Measurements from ENCODE around the gene SPP2. TPM values are rescaled to one million over a fixed set of nuclear protein-coding genes. Genes with fewer than 3 reads are reported as not detected.

Gene SPP2
- total and polyA plus RNA-seq, 2 donors (not counting 1 experiment from before 2014, with no cell fraction given): not detected

DNA sequence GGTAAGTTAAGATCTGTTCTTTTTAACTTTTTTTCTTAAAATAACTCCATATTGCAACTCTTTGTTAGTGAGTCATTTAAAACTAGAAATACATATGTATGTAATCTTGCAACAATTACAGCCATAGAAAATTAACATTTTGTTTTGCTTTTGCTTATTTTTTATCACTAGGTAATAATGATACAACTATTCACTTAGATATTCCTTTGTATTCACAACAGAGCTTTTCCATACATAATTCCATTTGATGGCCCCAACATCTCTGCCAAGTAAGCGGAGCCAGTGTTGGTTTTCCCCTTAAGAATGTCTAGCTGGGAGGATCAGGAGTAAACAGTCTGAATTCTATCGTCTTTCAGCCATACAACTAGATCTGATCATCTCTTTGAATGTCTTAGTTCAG lies 16.1 kb downstream of the SPP2 start:
- Histone ChIP-seq H4K20me1 (ENCODE audit: control insufficient read depth, extremely low read depth, insufficient read depth, low read length) (no peaks in the 10 kb centered on the region), H3K9me3 (ENCODE audit: control insufficient read depth, insufficient read depth, low read depth, low read length) (no peaks in the 10 kb centered on the region), H3K4me2 (ENCODE audit: extremely low read depth, insufficient read depth, low read length) (no peak overlapping the region), H3K27ac (ENCODE audit: insufficient read depth, low read length) (no peak overlapping the region), H3K27me3 (ENCODE audit: control insufficient read depth, insufficient read depth, low read length) (no peaks in the 10 kb centered on the region), H3K4me1 (ENCODE audit: control insufficient read depth, extremely low read depth, insufficient read depth, low read length) (no peaks in the 10 kb centered on the region), H2AFZ (ENCODE audit: low read length) (no peak overlapping the region), H3K36me3 (ENCODE audit: control insufficient read depth, insufficient read depth, low read length) (no peaks in the 10 kb centered on the region), H3K79me2 (ENCODE audit: control insufficient read depth, insufficient read depth, low read length) (no peaks in the 10 kb centered on the region), H3K4me3 (replicated peaks in 1 of 4; ENCODE audit: control extremely low read depth in 1 of 4, insufficient read depth in 1 of 4, low read depth in 3 of 4, low read length in 4 of 4) (no peak overlapping the region), H3K9ac (ENCODE audit: insufficient read depth, low read length) (no peak overlapping the region)
- no peak for TF ChIP-seq EZH2 (IDR thresholded peaks at IDR 0.05; ENCODE audit: low read length, missing control alignments)
- TF ChIP-seq, protein P1, sequence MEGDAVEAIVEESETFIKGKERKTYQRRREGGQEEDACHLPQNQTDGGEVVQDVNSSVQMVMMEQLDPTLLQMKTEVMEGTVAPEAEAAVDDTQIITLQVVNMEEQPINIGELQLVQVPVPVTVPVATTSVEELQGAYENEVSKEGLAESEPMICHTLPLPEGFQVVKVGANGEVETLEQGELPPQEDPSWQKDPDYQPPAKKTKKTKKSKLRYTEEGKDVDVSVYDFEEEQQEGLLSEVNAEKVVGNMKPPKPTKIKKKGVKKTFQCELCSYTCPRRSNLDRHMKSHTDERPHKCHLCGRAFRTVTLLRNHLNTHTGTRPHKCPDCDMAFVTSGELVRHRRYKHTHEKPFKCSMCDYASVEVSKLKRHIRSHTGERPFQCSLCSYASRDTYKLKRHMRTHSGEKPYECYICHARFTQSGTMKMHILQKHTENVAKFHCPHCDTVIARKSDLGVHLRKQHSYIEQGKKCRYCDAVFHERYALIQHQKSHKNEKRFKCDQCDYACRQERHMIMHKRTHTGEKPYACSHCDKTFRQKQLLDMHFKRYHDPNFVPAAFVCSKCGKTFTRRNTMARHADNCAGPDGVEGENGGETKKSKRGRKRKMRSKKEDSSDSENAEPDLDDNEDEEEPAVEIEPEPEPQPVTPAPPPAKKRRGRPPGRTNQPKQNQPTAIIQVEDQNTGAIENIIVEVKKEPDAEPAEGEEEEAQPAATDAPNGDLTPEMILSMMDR (conservative IDR thresholded peaks at IDR 0.05 in 1 of 2, IDR thresholded peaks at IDR 0.05 in 1 of 2; ENCODE audit: low read depth in 1 of 2, low read length in 2 of 2): no peak
- DNase-seq (ENCODE audit: low read depth in 2 of 2): no peak

DNA sequence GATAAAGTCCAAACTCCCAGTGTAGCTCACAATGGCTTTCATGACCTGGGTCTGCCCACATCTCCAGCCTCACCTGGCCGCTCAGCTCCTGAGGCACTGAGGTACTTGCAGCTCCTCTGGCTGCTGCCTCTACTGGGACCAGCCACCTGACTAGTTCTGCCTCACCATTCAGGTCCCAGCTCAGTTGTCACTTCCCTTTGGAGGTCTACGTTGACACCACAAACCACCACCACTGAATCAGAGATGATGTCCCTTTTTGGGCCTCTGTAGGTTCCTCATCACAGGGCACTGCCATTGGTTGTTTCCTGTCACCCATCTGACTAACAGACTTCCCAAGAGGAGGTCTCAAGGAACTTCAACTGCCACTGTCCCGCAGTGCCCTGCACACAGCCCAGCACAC lies 21.2 kb downstream of the SPP2 start:
- DNase-seq (ENCODE audit: low read depth in 2 of 2): no peak
- no peak overlapping the region for H3K9ac ChIP-seq (ENCODE audit: insufficient read depth, low read length)
- H3K4me3 ChIP-seq (replicated peaks in 1 of 4; ENCODE audit: control extremely low read depth in 1 of 4, insufficient read depth in 1 of 4, low read depth in 3 of 4, low read length in 4 of 4): no peak overlapping the region
- no peaks in the 10 kb centered on the region for H3K36me3 ChIP-seq (ENCODE audit: control insufficient read depth, insufficient read depth, low read length)
- no peak for TF ChIP-seq EZH2 (IDR thresholded peaks at IDR 0.05; ENCODE audit: low read length, missing control alignments)
- TF ChIP-seq, protein P1 (conservative IDR thresholded peaks at IDR 0.05 in 1 of 2, IDR thresholded peaks at IDR 0.05 in 1 of 2; ENCODE audit: low read depth in 1 of 2, low read length in 2 of 2): no peak
- H3K27me3 ChIP-seq (ENCODE audit: control insufficient read depth, insufficient read depth, low read length): no peaks in the 10 kb centered on the region
- H4K20me1 ChIP-seq (ENCODE audit: control insufficient read depth, extremely low read depth, insufficient read depth, low read length): no peaks in the 10 kb centered on the region
- H3K4me2 ChIP-seq (ENCODE audit: extremely low read depth, insufficient read depth, low read length): no peak overlapping the region
- H2AFZ ChIP-seq (ENCODE audit: low read length): no peak overlapping the region
- H3K27ac ChIP-seq (ENCODE audit: insufficient read depth, low read length): no peak overlapping the region
- H3K9me3 ChIP-seq (ENCODE audit: control insufficient read depth, insufficient read depth, low read depth, low read length): no peaks in the 10 kb centered on the region
- no peaks in the 10 kb centered on the region for H3K79me2 ChIP-seq (ENCODE audit: control insufficient read depth, insufficient read depth, low read length)
- no peaks in the 10 kb centered on the region for H3K4me1 ChIP-seq (ENCODE audit: control insufficient read depth, extremely low read depth, insufficient read depth, low read length)

GRCh38 chr2:234072454-234072853 lies 22.0 kb downstream of the SPP2 start:
- Histone ChIP-seq H3K36me3 (ENCODE audit: control insufficient read depth, insufficient read depth, low read length) (no peaks in the 10 kb centered on the region), H4K20me1 (ENCODE audit: control insufficient read depth, extremely low read depth, insufficient read depth, low read length) (no peaks in the 10 kb centered on the region), H3K4me1 (ENCODE audit: control insufficient read depth, extremely low read depth, insufficient read depth, low read length) (no peaks in the 10 kb centered on the region), H3K4me2 (ENCODE audit: extremely low read depth, insufficient read depth, low read length) (no peak overlapping the region), H3K27me3 (ENCODE audit: control insufficient read depth, insufficient read depth, low read length) (no peaks in the 10 kb centered on the region), H3K9me3 (ENCODE audit: control insufficient read depth, insufficient read depth, low read depth, low read length) (no peaks in the 10 kb centered on the region), H3K27ac (ENCODE audit: insufficient read depth, low read length) (no peak overlapping the region), H3K9ac (ENCODE audit: insufficient read depth, low read length) (no peak overlapping the region), H3K79me2 (ENCODE audit: control insufficient read depth, insufficient read depth, low read length) (no peaks in the 10 kb centered on the region), H2AFZ (ENCODE audit: low read length) (no peak overlapping the region), H3K4me3 (replicated peaks in 1 of 4; ENCODE audit: control extremely low read depth in 1 of 4, insufficient read depth in 1 of 4, low read depth in 3 of 4, low read length in 4 of 4) (no peak overlapping the region)
- DNase-seq (ENCODE audit: low read depth in 2 of 2): no peak
- TF ChIP-seq, protein P1 (conservative IDR thresholded peaks at IDR 0.05 in 1 of 2, IDR thresholded peaks at IDR 0.05 in 1 of 2; ENCODE audit: low read depth in 1 of 2, low read length in 2 of 2): no peak
- no peak for TF ChIP-seq EZH2 (IDR thresholded peaks at IDR 0.05; ENCODE audit: low read length, missing control alignments)

Measured in fibroblast of lung (primary cell).